Amniotic stem cell (primary cell): ENCODE measurements around the gene SLIT3.

Source experiments
- DNase-seq: peaks from one replicate; lab custom pipeline; 2025; lab: John Stamatoyannopoulos, UW

SLIT3 gene

DNA sequence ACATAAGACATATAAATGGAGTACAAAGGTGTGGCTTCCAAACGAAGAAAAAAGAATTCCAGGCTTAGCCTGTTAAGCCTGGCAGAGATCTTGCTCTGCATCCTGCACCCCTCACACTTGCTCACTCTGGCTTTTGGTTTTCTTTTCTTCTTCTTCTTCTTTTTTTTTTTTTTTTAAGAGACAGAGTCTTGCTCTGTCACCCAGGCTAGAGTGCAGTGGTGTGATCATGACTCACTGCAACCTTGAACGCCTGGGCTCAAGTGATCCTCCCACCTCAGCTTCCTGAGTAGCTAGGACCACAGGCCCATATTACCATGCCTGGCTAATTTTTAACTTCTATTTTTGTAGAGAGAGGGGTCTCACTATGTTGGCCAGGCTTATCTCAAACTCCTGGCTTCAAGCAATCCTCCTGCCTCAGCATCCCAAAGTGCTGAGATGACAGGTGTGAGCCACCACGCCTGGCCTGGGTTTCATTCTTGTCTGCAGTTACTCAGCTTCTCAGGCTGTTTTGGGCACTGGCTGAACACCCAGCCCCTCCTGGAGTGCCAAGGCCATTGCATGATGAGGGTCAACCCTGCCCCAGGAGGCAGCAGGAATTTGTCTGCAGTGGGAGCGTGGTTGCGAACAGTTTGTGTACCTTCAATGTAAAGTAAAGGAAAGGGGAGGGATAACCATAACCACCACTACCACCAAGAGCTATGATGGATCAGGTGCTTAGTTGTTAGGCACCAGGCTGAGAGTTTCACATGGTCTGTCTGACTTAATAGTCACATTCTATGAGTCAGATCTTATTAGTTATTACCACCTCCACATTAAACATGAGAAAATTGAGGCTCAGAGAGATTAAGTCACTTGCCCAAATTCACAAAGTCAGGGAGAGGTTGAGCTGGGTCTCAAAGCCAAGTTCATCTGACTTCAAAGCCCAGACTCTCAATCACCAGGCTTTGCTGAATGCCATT, 502.6 kb downstream of the SLIT3 start:
- DNase-seq: no peak

DNA sequence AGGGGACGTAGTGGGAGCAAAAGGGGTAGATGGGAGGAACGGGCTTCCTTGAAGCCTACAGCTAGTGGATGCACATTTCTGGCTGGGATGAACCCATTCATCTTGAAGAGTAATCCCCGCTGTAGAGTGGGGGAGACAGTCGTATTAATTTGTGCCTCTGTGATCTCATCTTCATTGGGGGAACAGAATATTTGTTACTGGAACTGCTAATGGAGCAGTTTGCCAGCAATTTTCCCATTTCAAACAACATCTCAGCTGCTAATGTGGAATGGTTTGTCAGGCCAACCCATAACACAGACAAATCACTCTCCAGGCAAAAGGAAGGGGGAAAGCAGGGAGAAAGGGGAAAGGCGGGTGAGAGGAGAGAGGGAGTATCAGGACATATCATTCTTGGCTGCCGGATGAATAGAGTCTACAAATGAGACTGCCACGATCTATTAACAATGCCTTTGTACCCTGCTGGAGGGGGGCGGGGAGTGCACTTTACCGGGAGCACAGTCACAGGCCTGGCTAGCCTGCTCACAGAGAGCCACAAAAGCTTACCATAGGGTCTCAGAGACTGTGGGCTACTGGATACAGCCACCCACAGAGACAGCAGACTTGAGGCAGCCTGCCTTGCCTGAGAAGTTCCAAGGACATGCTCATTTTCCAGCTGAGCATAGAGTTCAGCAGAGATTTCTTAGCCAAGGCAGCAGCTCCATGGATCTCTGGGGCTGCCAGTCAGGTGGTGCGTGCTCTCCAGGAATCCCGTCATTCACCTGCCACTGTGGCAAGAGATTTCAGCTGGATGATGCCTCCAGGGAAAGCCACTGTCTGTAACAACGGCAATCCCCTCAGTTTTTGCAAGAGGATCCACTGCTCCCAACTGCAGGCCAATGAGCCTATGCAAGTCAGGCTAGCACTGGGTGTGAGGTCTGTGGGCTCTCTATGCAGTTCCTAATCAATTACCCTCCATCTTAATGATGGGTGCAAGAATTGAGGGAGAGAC, 504.1 kb downstream of the SLIT3 start:
- DNase-seq: no peak

DNA sequence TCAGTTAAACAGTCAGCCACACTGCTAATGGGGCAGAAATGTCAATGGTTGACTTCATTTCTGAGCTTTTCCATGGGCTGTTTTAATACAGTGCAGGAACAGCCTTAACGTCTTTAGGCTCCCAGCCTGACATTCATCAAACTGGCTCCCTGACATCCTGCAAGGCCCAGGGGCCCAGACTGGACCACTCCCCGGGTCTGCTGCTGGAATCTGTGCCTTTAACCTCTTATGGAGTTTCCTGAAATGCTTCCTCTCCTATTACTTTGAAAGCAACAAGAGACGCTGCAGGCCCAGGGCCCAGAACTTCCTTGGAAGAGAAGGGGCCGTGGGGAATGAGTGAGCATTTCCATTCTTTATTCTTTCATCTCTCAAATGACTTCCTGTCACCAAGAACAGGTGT, 504.9 kb downstream of the SLIT3 start:
- no peak for DNase-seq

DNA sequence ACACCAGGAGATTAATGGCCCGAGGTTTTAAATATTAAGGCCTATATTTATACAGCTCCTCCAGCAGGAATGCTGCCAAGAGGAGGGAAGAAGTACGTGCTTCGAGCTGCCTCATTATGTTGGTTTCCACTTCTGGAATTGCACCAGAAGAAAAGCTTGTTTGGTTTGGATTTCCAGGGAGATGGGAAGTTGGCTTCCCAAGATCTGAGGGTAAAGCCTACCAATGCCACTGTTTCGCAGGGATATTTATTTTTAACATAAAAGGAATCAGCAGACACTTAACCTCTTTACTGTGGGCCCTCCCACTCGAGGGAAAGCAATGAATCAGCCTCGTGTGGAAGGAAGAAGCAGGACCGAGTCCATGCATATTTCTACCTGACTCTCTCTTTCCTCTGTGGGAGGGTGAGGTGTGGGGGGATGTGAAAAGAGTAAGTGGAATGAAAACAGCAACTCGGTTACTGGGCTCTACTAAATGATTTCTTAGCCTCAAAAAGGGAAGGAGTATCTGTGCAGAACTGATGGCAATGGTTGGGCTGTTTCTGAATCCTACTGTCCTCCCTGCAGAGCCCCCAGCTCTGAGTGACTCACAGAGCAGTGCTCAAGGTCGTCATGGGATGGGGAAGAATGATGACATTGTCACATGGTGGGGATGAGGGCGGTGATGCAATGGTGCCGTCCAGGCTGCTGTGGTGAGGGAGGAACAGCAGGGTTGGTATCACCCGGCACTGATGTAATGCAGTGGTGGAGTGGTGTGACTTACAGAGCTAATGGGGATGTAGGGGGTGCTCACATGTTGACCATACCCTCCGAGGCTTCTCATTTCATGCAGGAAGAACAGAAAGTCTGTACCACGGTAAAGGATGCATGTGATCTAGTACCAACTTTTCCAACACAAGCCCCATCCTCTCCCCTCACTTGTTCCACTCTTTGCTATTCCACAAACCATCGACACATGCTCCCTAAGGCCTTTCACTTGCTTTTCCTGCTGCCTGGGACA, 506.8 kb downstream of the SLIT3 start:
- no peak for DNase-seq

DNA sequence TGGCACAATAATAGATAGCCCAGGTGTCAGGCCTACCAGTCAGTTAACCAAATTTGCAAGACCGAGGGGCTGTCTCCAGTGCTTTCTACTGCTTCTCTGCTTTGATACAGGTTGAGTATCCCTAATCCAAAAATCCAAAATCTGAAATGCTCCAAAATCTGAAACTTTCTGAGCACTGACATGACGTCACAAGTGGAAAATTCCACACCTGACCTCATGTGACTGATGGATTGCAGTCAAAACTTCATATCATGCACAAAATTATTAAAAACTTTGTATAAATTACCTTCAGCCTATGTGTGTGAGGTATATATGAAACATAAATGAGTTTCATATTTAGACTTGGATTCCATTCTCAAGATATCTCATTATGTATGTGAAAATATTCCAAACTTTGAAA, 508.3 kb downstream of the SLIT3 start:
- DNase-seq: no peak

DNA sequence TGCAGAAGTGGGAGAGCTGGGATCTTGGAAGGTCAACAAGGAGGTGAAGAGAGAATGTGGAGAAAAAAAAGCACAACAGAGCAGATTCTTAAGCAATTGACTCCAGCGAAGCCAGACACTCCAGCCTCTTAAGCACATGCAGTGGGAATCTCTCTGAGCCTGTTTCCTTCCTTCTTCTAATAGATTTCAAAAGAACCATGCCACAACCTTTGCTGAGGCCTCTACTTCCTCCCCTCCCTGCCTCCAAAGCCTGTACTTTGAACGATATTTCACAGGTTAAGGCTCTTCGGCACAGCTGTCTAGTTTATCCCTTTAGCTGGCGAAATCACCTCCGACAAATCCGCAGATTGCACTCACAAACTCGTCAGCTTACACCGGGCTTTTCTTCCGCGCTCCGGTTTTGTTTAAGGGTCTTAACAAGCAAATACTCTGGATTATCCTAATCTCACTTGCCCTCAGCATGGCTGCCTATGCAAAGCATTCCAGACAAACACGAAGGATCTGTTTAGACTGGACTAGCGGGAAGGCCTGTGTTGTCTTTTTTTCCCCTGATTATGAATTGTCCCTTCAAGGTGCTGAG, 510.2 kb downstream of the SLIT3 start:
- no peak for DNase-seq

DNA sequence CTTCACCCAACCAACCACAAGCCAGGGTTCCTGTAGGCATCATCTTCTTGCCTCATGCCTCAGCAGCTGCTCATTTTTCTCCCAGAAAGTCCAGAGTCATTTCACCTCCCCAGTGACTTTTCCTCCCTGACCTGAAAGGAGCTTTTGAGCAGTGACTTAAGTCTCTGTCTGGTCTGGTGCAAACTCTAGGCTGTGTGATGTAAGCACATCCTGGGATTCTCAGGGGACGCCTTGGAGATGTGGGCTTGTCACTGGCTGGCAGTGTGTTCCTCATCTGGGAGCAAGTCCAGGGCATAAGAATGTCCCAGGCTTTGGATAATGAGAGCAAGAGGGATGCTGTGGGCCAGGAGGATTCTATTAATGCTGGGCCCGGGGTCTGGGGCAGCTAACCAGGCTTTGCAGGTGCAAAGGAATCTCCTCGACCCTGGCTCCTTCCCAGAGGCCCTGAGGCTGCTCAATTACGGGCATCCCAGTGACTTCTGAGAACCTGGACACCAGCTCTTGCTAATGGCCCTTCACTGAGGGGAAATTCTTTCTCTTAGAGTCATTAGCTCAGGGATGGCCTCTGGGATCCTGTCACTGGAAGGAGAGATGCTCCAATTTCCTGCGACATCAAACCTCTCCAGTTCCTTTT, 510.8 kb downstream of the SLIT3 start:
- DNase-seq: no peak

DNA sequence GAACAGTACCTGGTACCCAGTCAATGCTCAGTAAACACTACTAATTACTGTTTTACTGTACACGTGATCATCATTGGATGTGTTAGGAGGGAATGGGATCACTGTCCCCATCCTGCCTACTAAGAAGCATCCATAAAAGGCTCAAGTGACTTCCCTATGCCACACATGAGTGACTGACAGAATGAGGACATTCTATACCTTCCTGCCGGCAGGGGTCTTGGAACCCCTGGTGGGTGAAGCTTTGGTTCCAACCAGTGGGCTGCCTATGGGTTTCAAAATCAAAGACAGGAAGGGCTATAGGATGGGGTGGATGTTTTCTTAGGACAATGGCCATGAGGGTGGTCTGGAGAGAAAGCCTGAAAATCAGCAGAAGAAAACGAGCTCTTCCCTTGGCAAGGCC, 512.2 kb downstream of the SLIT3 start:
- no peak for DNase-seq

DNA sequence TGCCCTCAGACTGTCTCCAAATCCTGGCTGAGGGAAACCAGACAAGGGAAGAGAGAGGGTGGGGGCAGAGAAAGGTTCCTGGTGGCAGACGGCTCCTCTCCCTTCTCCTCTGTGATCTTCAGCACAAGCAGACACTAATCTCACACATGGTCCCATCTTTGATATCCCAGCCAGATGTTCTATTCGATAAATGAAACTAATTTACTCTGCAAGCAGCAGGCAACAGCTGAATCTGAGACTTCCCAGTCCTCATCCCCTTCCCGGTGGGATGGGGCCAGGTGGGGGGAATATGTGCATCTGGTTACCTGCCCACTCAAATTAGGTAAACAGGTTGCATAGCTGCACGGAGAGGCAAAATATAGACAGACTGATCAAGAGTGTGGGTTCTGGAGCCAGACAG, 512.8 kb downstream of the SLIT3 start:
- no peak for DNase-seq

DNA sequence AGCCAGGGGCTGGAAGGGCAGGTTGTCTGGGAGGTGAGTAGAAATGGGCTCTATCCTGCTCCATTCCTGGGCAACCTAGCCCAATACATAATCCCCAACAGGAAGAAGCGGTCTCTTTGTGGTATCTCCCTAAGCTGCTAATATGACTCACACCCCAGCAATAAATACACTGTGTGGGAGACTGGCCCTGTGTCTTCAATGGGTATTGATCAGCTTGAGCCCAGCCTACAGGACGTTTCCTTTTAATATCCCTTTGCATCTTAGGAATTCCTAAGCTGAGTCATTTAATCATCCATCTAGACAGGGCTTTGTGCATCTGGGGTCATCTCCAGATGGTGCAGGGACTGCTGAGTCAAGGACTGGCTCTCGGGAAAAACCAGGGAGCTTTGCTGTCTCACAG, 514.8 kb downstream of the SLIT3 start:
- DNase-seq: no peak

DNA sequence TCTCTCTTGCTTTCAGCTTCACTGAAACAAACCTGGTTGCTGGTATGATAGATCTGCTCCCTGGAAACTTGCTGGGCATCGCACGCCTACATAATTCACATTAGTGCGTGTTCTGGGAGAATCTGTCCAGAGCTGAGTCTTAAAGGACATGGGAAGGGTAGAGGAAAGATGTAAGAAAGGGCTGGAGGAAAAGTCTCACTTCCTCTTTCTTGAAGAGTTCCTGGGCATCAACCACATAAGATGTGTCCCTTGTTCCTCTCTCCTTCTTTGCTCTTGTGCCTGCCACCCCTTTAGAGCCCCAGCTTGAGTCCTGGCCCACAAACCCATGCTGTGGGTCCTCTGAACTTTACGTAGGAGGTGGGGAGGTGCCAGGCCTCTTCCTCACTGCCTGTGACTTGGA, 516.5 kb downstream of the SLIT3 start:
- DNase-seq: no peak

DNA sequence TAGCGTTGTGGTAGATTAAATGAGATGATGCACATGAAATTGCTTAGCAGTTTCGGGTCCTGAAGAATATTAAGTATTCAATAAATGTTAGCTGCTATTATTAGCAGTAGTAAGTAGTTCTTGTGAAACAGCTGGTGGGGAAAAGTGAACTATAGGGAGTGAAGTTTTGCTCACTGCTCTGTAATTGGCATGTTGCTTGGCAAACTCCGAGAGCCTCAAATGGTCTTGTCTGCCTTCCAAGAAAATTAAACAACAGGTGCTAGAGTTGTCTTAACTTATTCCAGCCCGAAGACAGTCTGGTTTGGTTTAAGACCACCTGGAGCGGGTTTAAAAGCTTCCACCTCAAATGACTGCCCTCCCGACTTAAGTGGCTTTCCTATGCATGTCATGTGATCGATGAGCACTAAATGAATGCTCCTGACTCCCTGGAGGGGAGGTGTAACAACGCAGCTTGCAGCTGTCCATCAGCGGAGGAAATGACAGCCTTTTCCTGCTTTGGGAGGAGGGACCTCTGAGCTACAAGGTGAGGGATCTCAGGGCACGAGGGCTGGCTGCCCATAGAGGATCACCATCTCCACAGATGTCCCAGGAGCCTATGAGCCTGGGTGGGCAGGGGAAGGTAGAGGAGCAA, 518.9 kb downstream of the SLIT3 start:
- DNase-seq: no peak

DNA sequence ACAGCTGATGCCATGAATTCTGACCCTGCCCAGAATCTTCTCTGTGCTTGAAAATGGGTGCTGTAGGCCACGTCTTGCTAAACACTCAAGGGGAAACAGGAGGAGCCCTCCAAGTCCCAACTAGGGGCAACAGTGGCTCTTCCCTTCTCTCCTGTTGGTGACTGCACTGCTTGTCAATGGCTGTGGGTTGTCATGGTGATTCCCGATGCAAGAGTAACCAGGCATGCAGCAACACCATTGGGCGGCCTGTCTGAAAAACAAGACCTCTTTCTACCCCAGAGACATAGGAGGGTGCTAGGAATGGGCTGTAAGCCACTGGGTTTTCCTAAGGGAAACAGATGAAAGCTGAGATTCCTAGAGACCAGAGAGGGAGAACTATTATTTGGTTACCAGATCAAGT, 520.1 kb downstream of the SLIT3 start:
- DNase-seq: no peak

DNA sequence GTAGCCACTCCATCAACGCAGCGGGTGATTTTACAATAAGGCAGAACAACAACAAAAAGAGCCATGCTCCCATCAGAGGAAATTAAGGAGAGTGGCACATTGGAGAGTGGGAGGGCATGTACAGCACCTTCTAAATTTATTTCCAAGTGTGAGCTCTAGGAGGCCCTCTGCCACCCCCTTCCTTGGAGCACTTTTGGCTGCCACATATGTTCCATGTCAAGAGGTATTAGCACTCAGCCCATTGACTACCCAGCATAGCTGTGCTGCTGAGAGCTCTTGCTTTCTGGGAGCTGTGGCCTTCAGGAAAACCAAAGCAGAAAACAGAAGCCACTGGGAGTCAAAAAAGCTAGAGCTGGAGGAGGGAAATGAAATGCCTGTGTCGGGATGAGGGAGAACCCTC, 521.6 kb downstream of the SLIT3 start:
- DNase-seq: no peak

DNA sequence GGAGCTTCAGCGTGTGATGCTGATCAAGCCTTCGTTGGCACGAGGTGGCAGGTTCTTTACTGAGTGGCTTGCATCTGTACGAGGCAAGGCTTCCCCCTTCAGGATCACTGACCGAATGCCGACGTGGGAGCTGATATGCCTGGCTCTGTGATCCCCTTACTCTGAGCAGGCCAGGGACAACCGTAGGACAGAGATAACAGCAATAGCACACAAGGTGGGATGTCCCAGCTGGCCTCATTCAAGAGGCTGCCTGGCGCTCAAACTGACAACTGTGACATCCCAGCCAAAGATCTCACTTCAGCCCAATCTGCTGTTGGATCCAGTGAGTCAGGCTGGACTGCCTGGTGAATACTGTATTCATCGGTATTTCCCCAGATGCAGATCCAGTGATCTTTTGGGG, 522.4 kb downstream of the SLIT3 start:
- no peak for DNase-seq

DNA sequence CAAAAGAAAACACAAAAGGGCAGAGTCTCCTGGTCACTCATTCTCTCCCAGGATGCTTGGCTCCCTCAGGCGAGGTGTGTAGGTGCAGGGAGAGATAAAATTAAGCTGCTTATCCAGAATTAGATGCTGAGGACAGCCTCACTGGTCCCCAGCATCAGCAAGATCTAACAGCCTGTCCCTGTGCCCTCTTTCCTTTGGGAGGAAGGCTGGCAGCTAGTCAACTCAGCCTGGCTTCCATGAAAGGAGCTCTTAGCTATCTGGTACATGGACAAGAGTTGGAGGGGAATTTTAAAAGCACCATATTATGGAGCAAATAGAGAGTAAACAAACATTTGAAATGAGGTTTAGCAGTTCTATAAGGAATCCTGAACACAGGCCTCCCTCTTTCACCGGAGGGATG, 523.3 kb downstream of the SLIT3 start:
- DNase-seq: no peak

DNA sequence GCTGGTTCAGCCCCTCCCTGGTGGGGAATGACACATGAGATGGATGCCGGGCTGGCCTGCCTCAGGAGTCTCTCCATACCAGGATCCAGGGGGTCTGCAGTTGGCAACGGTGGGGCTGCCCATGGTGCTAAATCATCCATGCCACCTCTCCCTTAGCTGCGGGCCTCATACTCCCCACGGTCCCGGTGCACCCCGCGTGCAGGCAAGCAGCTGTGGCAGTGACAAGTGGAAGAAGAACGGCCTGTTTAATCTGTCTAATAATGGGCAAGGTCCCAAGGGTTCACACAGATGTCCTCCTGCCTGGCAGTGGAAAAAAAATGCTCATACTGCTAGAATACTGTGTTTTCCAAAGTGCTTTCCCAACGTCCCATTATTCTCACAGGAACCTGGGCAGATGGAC, 524.9 kb downstream of the SLIT3 start:
- no peak for DNase-seq

DNA sequence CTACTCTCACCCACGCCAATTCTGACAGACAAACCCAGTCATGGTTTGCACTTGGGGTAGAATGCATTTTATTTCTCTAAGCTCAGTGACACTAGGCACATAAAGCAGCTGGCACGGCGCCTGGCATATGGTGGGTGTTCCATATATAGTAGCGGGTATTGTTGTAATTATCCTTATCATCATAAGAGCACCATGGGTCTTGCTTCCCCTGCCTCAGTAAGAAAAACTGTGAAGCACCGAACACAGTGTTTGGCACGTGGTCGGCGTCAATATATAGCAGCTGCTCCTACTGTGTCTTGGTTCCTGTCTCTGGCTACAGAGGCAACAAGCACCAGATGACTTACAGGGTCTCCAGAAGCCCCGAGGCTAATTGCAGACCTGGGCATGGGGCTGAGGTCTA, 527.7 kb downstream of the SLIT3 start:
- no peak for DNase-seq

DNA sequence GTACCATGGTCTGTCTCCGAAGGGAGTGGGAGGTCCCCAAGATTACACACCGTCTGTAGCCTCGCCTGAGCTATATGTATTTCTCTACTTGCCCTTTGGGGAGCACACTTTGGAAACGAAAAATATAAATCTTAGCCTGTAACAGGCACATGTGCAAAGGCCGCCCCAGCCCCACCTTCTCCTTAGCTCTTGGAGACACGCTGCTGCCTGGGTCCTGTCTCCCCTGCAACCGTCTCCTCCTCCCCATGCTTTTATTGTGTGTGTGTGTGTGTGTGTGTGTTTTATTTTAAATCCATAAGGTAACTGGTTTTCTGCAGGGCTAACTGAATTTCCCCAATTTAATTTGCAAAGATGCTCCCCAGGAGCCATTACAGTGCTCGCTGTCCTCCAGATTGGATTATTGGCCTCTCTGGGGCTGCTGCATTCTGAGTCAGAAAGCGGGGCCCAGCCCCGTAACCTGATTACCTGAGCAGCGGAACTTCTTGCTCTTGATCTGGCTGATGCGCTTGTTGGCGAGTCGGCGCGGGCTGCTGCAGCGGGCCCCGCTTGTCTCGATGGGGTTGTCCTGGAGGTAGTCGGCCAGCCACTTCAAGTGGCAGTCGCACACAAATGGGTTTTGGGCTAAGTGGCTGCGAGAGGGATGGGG, 528.5 kb downstream of the SLIT3 start:
- no peak for DNase-seq

DNA sequence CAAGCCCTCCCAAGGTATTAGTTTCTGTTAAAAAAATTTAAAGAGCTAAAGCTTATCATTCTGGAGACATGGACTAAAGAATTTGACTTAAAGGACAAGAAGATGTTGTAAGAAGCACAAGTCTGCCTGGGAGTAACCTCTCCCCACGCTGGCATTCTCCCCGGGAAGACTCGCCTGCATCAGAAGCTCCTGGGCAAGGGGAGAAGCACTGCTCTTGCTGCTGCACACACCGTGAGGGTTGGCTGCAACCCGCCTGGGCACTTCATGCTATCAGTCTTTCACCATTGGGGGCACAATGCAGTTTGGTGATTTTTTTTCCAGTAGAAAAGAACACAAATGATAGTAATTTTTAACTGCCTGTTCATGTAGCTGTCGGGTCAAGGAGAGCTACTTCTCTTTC, 529.3 kb downstream of the SLIT3 start:
- no peak for DNase-seq
